ENCODE results near the gene CAMKMT. TPM values are rescaled to one million over a fixed set of nuclear protein-coding genes. Genes with fewer than 3 reads are reported as not detected.

CAMKMT gene
- total RNA-seq, 2 experiments from 2014 or later = 11.9 to 13.9 TPM

GRCh38 chr2:44663471-44664073 lies 301.8 kb downstream of the CAMKMT start:
- H3K27ac Mint-ChIP-seq = no peak overlapping the region
- CTCF ChIA-PET = no interaction called here
- POLR2A ChIA-PET = no interaction called here
- no peak overlapping the region for H3K4me3 Mint-ChIP-seq
- H3K4me3 ChIP-seq (ENCODE audit: low read length) = no peak overlapping the region
- no peaks in the 10 kb centered on the region for H3K9me3 Mint-ChIP-seq
- H3K27me3 Mint-ChIP-seq = no peaks in the 10 kb centered on the region
- no peaks in the 10 kb centered on the region for H3K9me3 ChIP-seq (ENCODE audit: control insufficient read depth in 1 of 2, insufficient read depth in 1 of 2, low read length in 2 of 2)
- H3K4me1 Mint-ChIP-seq (ENCODE audit: low read depth) = no peaks in the 10 kb centered on the region
- no peak for TF ChIP-seq CTCF (IDR thresholded peaks at IDR 0.05)
- H3K27ac ChIP-seq (ENCODE audit: low read depth in 1 of 2, low read length in 2 of 2) = no peak overlapping the region
- ATAC-seq (ENCODE audit: poor library complexity) (no peak), DNase-seq (no peak)
- H3K36me3 ChIP-seq (ENCODE audit: insufficient read depth, low read length) = no peaks in the 10 kb centered on the region
- no peaks in the 10 kb centered on the region for H3K27me3 ChIP-seq (ENCODE audit: control insufficient read depth in 1 of 2, insufficient read depth in 2 of 2, low read length in 2 of 2)
- intact Hi-C loops (cut with DNase I, micrococcal nuclease) = no loop called here
- H3K4me1 ChIP-seq (ENCODE audit: insufficient read depth, low read length) = no peaks in the 10 kb centered on the region
- no peaks in the 10 kb centered on the region for H3K36me3 Mint-ChIP-seq (ENCODE audit: low read depth)

- Histone ChIP-seq H3K4me3 (ENCODE audit: low read length) (no peak overlapping the region), H3K27me3 (ENCODE audit: control insufficient read depth in 1 of 2, insufficient read depth in 2 of 2, low read length in 2 of 2) (no peaks in the 10 kb centered on the region), H3K4me1 (ENCODE audit: insufficient read depth, low read length) (no peaks in the 10 kb centered on the region), H3K9me3 (ENCODE audit: control insufficient read depth in 1 of 2, insufficient read depth in 1 of 2, low read length in 2 of 2) (no peaks in the 10 kb centered on the region), H3K27ac (ENCODE audit: low read depth in 1 of 2, low read length in 2 of 2) (no peak overlapping the region), H3K36me3 (ENCODE audit: insufficient read depth, low read length) (no peaks in the 10 kb centered on the region)
- POLR2A ChIA-PET = no interaction called here
- intact Hi-C loops (cut with DNase I, micrococcal nuclease) = no loop called here
- Mint-ChIP-seq H3K4me3 (no peak overlapping the region), H3K36me3 (ENCODE audit: low read depth) (no peaks in the 10 kb centered on the region), H3K27me3 (no peaks in the 10 kb centered on the region), H3K9me3 (no peaks in the 10 kb centered on the region), H3K27ac (no peak overlapping the region), H3K4me1 (ENCODE audit: low read depth) (peaks cover 10% of the 10 kb centered on the region)
- no peak for TF ChIP-seq CTCF (IDR thresholded peaks at IDR 0.05)
- ATAC-seq (ENCODE audit: poor library complexity) (no peak), DNase-seq (no peak)
- CTCF ChIA-PET = interaction anchor here (0.6 kb wide), 1 partner anchor 1397 kb away, joined by 3 read pairs; no protein-coding TSS in a partner anchor
Observed at GRCh38 chr2:44668336-44668735, 306.6 kb downstream of the CAMKMT start.

- Histone ChIP-seq H3K9me3 (ENCODE audit: control insufficient read depth in 1 of 2, insufficient read depth in 1 of 2, low read length in 2 of 2) (no peaks in the 10 kb centered on the region), H3K4me3 (ENCODE audit: low read length) (no peak overlapping the region), H3K36me3 (ENCODE audit: insufficient read depth, low read length) (no peaks in the 10 kb centered on the region), H3K27ac (ENCODE audit: low read depth in 1 of 2, low read length in 2 of 2) (no peak overlapping the region), H3K27me3 (ENCODE audit: control insufficient read depth in 1 of 2, insufficient read depth in 2 of 2, low read length in 2 of 2) (no peaks in the 10 kb centered on the region), H3K4me1 (ENCODE audit: insufficient read depth, low read length) (peaks cover 3% of the 10 kb centered on the region)
- H3K36me3 Mint-ChIP-seq (ENCODE audit: low read depth) = no peaks in the 10 kb centered on the region
- ChIA-PET POLR2A (no interaction called here), CTCF (no interaction called here)
- intact Hi-C loops (cut with DNase I, micrococcal nuclease) = loop anchor here in 1 of 2 experiments (5.0 kb wide), 1 partner anchor 614 kb away; no protein-coding TSS in a partner anchor
- H3K27me3 Mint-ChIP-seq = no peaks in the 10 kb centered on the region
- H3K4me1 Mint-ChIP-seq (ENCODE audit: low read depth) = peaks cover 10% of the 10 kb centered on the region
- DNase-seq = no peak
- no peak for ATAC-seq (ENCODE audit: poor library complexity)
- H3K27ac Mint-ChIP-seq = no peak overlapping the region
- no peak for TF ChIP-seq CTCF (IDR thresholded peaks at IDR 0.05)
- no peaks in the 10 kb centered on the region for H3K9me3 Mint-ChIP-seq
- H3K4me3 Mint-ChIP-seq = no peak overlapping the region
Observed at GRCh38 chr2:44671276-44671675, 309.5 kb downstream of the CAMKMT start.
